DMS114 treated with DMSO at 0.1 percent for 48 hours (cell line): ENCODE results near the gene TWSG1.
"Not testable (repeated sequence)": the region's sequence is repeated elsewhere in the genome, so short reads cannot be mapped to it uniquely, and the experiment has no call there.

Source experiments
- DNase-seq: peaks from one replicate; lab custom pipeline; 2025; ENCODE audit not compliant: unreplicated experiment; lab: John Stamatoyannopoulos, UW

The TWSG1 gene

GRCh38 chr18:9386879-9387278 lies 52.3 kb downstream of the TWSG1 start:
- DNase-seq = no peak

DNA sequence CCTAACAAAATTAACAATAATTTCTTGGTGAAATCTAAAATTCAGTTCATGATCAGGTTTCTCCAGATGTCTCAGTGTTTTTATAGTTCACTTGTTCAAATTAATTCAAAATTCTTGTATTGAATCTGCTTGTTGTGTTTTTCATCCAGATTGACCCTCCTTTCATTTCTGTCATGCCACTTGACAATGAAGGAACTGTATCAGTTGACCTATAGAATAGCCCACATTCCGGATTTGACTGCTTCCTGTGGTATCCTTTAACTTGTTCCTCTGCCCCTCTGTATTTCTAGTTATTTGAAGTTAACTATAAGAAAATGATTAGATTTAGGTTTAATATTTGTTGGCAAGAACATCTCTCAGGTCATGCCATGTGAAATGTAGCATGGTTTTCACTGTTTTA lies 53.3 kb downstream of the TWSG1 start:
- DNase-seq = no peak

DNA sequence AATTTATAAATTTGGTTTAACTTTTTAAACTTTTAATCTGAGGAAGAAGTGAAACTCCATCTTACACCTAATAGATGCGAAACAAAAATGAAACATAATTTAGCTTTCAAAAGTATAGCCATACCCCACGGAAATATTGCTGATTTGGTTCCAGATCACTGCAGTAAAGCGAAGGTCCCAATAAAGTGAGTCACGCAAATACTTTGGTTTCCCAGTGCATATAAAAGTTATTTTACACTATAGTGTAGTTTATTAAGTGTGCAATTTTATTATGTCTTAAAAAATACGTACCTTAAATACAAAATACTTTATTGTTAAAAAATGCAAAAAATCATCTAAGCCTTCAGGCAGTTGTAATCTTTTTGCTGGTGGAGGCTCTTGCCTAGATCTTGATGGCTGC lies 55.1 kb downstream of the TWSG1 start:
- DNase-seq = no peak

GRCh38 chr18:9392726-9393125 lies 58.2 kb downstream of the TWSG1 start:
- no peak for DNase-seq

GRCh38 chr18:9394046-9394445 lies 59.5 kb downstream of the TWSG1 start:
- no peak for DNase-seq

DNA sequence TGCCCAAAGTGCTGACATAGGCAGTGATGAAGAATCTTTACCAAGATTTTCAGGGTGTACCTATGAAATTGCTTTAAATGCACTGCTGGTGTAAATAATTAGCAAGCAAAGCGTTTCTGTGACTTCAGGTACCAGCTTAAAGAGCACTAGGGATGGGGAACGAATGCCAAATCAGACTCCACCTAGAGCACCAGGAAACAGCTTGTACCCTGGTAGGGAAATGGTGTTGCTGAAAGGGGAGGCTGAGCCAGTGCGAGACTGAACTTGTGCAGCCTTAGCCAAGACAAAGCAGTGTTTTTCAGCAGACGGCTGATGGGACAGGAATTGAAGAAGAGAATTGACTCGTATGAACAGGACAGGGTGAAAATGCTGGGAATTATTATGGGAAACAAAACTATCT lies 65.6 kb downstream of the TWSG1 start:
- no peak for DNase-seq

DNA sequence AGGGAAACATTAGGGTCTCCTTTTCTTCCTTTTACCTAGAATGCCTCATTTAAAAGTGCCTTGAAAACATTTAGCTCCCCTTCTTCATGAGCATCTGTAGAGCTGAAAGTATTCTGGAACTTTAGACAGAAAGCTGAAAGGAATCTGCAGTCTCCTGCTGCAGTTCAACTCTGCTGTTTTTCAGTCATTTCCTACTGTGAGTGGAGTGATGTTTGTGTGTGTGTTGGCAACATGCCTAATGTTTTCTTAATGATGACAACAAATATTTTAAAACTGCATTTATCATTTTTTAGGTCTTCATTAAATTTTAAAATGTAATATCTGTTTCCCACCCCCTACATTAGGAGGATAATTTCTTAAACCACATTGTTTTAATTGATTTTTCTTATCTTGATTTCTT lies 66.6 kb downstream of the TWSG1 start:
- no peak for DNase-seq

DNA sequence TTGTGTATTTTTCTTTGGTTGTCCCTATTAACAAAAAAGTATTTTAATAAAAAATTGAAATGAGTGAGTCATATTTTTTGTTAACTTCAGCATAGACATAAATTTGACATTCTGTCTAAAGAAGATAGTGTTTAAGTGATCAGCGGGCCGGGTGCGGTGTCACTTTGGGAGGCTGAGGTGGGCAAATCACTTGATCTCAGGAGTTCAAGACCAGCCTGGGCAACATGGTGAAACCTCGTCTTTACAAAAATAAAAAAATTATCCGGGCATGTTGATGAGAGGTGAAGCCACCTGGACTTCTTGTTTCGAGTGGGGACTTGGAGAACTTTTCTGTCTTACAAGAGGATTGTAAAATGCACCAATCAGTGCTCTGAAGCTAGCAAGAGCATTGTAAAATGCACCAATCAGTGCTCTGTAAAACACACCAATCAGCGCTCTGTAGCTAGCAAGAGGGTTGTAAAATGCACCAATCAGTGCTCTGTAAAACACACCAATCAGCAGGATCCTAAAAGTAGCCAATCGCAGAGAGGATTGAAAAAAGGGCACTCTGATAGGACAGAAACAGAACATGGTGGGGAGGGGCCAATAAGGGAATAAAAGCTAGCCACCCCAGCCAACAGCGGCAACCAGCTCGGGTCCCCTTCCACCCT lies 67.9 kb downstream of the TWSG1 start:
- DNase-seq = not testable (repeated sequence)

GRCh38 chr18:9403795-9404564 lies 69.4 kb downstream of the TWSG1 start:
- no peak for DNase-seq

- DNase-seq = no peak
Observed at GRCh38 chr18:9404565-9405060, 70.0 kb downstream of the TWSG1 start.

GRCh38 chr18:9405130-9405529 lies 70.6 kb downstream of the TWSG1 start:
- DNase-seq = no peak

- DNase-seq = no peak
Observed at GRCh38 chr18:9405977-9406376, 71.4 kb downstream of the TWSG1 start.

DNA sequence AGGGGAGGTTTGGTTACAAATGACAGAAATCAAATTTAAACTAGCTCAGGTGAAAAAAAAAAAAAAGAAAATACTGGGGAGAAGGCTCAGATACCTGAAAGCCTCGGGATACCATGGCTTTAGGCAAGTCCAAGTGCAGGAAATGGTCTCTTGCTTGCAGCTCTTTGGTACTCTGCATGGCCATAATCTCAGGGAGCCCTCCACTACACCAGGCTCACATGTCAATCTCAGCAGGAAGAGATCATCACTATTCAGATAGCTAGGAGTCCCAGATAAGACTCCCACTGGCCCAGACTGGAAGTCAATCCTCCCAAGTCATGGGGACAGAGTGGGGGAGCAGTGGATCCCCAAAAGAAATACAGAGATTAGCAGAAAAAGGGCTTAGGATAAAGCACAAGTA lies 75.9 kb downstream of the TWSG1 start:
- DNase-seq = no peak

DNA sequence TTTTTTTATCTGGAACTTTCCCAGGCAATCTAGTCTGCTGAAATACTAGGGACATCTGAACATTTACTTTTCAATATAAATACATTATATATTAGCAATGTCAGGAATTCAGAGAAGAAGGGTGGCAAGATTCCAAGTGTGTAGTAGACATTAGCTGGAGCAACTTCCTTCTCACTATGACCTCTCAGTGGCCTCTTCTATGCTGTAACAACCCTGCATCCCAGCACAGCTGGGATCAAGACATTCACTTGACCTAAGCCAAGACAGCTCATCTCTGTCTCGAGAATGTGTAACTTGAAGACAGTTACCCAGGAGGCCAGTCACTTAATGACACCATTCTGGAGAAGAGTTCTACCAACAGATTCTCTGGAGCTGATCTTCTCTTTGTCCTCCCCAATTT lies 79.0 kb downstream of the TWSG1 start:
- no peak for DNase-seq

GRCh38 chr18:9416563-9417072 lies 82.0 kb downstream of the TWSG1 start:
- DNase-seq = no peak

DNA sequence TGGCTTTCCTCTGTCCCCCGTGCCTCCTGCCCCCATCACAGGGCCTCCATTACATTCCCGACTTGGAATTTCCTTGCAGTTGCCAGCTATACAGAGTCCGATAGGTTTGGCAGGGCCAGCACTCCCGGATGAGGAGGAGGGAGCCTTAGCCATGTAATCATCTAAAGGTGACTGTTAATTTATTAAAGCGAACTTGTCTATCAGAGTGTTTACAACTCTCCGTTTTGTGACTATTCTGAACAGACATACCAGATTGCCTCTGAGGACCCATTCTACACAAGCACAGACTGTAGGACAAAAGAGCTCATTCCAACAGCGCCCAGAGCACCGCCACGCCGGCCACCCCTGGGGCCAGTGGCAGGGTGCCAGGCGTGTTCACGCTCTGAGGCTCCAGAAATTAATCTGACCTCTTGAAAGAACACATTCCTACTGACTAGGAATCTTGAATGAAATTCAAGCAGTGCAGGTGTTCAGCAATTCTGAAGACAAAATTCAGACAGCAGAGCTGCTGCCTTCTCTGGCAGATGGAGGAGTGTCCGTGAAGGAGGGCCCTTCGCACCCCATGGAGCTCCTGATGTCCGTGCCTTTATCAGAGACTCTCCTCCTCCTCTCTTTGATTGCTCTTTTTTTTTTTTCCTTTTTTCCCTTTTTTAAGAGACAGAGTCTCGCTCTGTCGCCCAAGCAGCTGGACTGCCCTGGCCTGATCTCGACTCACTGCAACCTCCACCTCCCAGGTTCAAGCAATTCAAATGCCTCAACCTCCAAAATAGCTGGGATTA lies 82.7 kb downstream of the TWSG1 start:
- DNase-seq = no peak

DNA sequence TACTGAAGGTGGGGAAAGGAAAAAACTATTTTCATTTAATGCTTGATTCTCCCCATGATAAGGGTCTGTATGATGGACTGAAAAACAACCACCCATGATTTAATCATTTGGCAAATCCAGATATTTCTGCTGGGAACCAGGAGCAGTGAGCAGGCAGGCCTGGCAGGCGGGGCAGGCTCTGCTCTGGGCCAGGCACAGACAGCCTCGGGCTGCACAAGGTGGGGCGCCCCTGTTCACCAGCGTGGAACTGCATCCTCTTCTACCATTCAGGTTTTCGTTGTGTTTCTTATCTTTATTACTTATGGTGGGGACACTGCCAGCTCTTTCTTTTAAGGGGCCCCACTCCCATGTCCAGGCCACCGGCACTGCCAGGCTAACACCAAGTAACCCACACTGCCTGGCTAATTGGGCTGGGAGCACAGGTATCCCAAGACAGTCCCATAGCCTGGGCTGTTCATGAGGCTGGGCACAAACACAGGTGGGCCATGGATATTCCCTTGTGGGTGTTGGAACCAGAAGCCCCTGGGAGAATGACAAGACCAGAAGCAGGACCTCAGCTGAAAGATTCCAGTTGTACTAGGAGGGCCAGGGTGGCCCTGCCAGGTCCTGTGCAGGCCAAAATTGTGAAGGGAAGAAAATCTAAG lies 83.6 kb downstream of the TWSG1 start:
- DNase-seq = no peak

GRCh38 chr18:9419956-9420631 lies 85.5 kb downstream of the TWSG1 start:
- DNase-seq = no peak

DNA sequence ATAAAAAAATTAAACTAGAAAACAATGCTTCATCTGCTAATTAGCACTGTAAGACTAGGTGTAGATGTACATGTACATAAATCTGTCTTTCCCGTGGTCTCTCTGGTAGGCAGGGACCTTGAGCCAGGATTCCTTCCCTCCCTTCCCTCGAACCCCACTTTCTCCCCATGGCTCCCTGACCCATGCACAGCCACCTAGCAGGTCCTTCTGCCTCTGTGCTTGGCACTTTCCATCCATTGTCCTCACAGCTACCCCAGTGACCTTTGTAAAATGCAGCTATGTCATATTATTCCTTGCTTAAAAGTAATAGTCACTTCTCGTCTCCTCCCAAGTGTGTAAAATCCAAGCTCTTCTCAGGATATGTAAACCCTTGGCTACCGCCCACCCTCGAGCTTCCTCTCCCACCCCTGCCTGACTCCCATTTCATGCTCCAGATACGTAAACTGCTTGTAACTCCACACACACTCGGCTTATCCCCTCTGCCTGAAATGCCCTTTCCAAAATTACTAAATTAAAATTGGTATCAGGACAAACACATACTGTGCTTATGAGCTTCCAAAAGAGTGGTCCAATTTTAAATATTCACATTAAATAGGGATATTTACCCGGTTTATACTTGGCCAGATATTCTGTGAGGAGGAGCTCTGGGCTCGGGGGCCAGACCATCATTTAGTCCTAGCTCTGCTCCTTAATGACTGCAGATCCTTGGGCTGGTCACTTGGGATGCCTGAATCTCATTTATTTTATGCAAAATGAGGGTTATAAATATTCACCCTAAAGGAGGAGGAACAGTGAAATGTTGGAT lies 86.7 kb downstream of the TWSG1 start:
- DNase-seq = no peak

GRCh38 chr18:9421901-9422327 lies 87.3 kb downstream of the TWSG1 start:
- no peak for DNase-seq
